GM15510 (cell line): ENCODE data around the gene HHATL.

ENCODE experiments used
- POLR2A ChIP-seq: IDR thresholded peaks from 3 replicates; pipeline ENCODE4 v1.6.1; 2011; ENCODE audit warnings: borderline replicate concordance; ENCODE audit not compliant: insufficient read length; ENCODE audit errors: extremely low read depth

The HHATL gene

GRCh38 chr3:42710323-42711021 lies 7.9 kb upstream of the HHATL start:
- TF ChIP-seq POLR2A, result no peak

- TF ChIP-seq POLR2A, result no peak
Observed at GRCh38 chr3:42709621-42710020, 7.0 kb upstream of the HHATL start.

GRCh38 chr3:42708611-42709151 lies 6.1 kb upstream of the HHATL start:
- no peak for TF ChIP-seq POLR2A

- no peak for TF ChIP-seq POLR2A
Observed at GRCh38 chr3:42707620-42708355, 5.2 kb upstream of the HHATL start.

GRCh38 chr3:42706721-42707619 lies 4.4 kb upstream of the HHATL start:
- no peak for TF ChIP-seq POLR2A

GRCh38 chr3:42705962-42706585 lies 3.5 kb upstream of the HHATL start:
- no peak for TF ChIP-seq POLR2A

GRCh38 chr3:42705058-42705767 lies 2.6 kb upstream of the HHATL start:
- TF ChIP-seq POLR2A, result no peak

GRCh38 chr3:42704136-42704841 lies 1.7 kb upstream of the HHATL start:
- TF ChIP-seq POLR2A, result no peak

GRCh38 chr3:42703695-42704025 lies 1.1 kb upstream of the HHATL start:
- TF ChIP-seq POLR2A, result no peak

- no peak for TF ChIP-seq POLR2A
Observed at GRCh38 chr3:42702982-42703694, 540 bp upstream of the HHATL start.

- TF ChIP-seq POLR2A, result no peak
Observed at GRCh38 chr3:42701371-42702065, 1.1 kb downstream of the HHATL start.
